ENCODE results near the gene PHGDH. TPM values are rescaled to one million over a fixed set of nuclear protein-coding genes. Genes with fewer than 3 reads are reported as not detected.

Gene PHGDH
- total and polyA plus RNA-seq, 2 of the 13 experiments (the other 11 are each of a cell fraction or from before 2014, with no cell fraction given) = 95.8 to 133 TPM

DNA sequence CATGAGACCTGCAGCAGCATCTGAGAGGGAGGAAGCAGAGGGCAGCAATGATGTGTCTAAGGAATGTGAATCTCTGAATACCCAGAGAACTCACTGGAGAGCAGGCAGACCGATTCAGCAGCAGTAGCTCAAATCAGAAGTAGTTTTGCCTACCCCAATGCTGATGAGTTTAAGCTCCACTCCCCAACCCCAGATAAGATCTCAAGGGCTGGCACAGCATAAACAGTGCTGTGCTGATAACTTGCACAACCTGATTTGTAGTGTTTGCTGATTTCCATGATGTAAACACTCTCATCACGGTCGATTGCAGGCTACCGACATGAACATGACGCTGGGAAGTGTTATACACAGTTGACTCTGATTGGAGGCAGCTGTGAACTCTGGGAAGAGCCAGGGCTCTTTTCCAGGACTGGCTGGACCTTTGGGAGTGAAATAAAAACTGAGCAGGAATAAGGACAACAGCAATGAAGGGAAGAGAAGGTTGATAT, 68.2 kb downstream of the PHGDH start (continued):
- TF ChIP-seq ZNF616 (CRISPR knock-in tag; IDR thresholded peaks at IDR 0.05; ENCODE audit: low read depth) (no peak), FOSL2 (CRISPR knock-in tag; IDR thresholded peaks at IDR 0.05) (peak; percentile 59), FOXJ3 (CRISPR knock-in tag; IDR thresholded peaks at IDR 0.05; ENCODE audit: borderline replicate concordance) (peak; percentile 25; the same call in 1 of the 2 replicates), CBX1 (IDR thresholded peaks at IDR 0.05; ENCODE audit: low read depth) (no peak), CREB1 (IDR thresholded peaks at IDR 0.05) (0 out of 2 replicates have a peak, but pooled peaks have one; percentile 8), CREB1 (CRISPR knock-in tag; IDR thresholded peaks at IDR 0.05) (no peak), ZBTB34 (CRISPR knock-in tag; IDR thresholded peaks at IDR 0.05) (no peak), GATAD2A (CRISPR knock-in tag; IDR thresholded peaks at IDR 0.05) (peak; percentile 77), FOXK1 (CRISPR knock-in tag; IDR thresholded peaks at IDR 0.05; ENCODE audit: borderline replicate concordance, low read depth) (peak; percentile 73; the same call in 1 of the 2 replicates), HHEX (CRISPR knock-in tag; IDR thresholded peaks at IDR 0.05) (peak; percentile 15; the same call in 1 of the 2 replicates), THAP7 (CRISPR knock-in tag; IDR thresholded peaks at IDR 0.05) (no peak), SP4 (CRISPR knock-in tag; IDR thresholded peaks at IDR 0.05) (no peak), NR2C2 (CRISPR knock-in tag; IDR thresholded peaks at IDR 0.05; ENCODE audit: borderline replicate concordance) (0 out of 2 replicates have a peak, but pooled peaks have one; percentile 12), MAX (IDR thresholded peaks at IDR 0.05) (peak; percentile 38; the same call in 1 of the 2 replicates), SPEN (CRISPR knock-in tag; IDR thresholded peaks at IDR 0.05; ENCODE audit: low read depth) (peak; percentile 58; the same call in 1 of the 2 replicates), CERS6 (CRISPR knock-in tag; IDR thresholded peaks at IDR 0.05) (no peak), FOXP1 (IDR thresholded peaks at IDR 0.05) (no peak), FOXP1 (CRISPR knock-in tag; IDR thresholded peaks at IDR 0.05) (peak; percentile 91), CSRNP2 (CRISPR knock-in tag; conservative IDR thresholded peaks at IDR 0.05; ENCODE audit: low read depth) (no peak), PLSCR1 (CRISPR knock-in tag; IDR thresholded peaks at IDR 0.05; ENCODE audit: borderline replicate concordance) (no peak), ZMYM3 (CRISPR knock-in tag; IDR thresholded peaks at IDR 0.05) (peak; percentile 47), SAP130 (CRISPR knock-in tag; IDR thresholded peaks at IDR 0.05; ENCODE audit: low read depth) (peak; percentile 31; the same call in 1 of the 2 replicates), ELF3 (CRISPR knock-in tag; IDR thresholded peaks at IDR 0.05) (0 out of 2 replicates have a peak, but pooled peaks have one; percentile 12), ZNF317 (CRISPR knock-in tag; IDR thresholded peaks at IDR 0.05) (0 out of 2 replicates have a peak, but pooled peaks have one; percentile 26), HDAC2 (CRISPR knock-in tag; IDR thresholded peaks at IDR 0.05) (peak; percentile 64; the same call in 1 of the 2 replicates), MIXL1 (CRISPR knock-in tag; IDR thresholded peaks at IDR 0.05) (peak; percentile 54; the same call in 1 of the 2 replicates), ZMYM4 (CRISPR knock-in tag; IDR thresholded peaks at IDR 0.05) (peak; percentile 57; the same call in 1 of the 2 replicates)

Data from HepG2 (cell line).